DMS153 treated with DMSO at 0.1 percent for 48 hours (cell line): Measurements from ENCODE around the gene RNASE7.
"Not testable (repeated sequence)": the region's sequence is repeated elsewhere in the genome, so short reads cannot be mapped to it uniquely, and the experiment has no call there.

Experiments
- DNase-seq: peaks from one replicate; lab custom pipeline; 2025; ENCODE audit not compliant: unreplicated experiment; lab: John Stamatoyannopoulos, UW

The RNASE7 gene

GRCh38 chr14:21023174-21023573, 19.0 kb upstream of the RNASE7 start:
- no peak for DNase-seq

- DNase-seq: no peak
Observed at GRCh38 chr14:21023817-21024584, 18.2 kb upstream of the RNASE7 start.

- DNase-seq: no peak
Observed at GRCh38 chr14:21024585-21025370, 17.4 kb upstream of the RNASE7 start, which contains the start of gene NDRG2. NDRG2 (minus strand) TSS chr14:21025061; CDS start chr14:21023315, 1,746 bp downstream.

GRCh38 chr14:21025371-21026273, 16.5 kb upstream of the RNASE7 start:
- DNase-seq: no peak

GRCh38 chr14:21026274-21026987, 15.7 kb upstream of the RNASE7 start:
- no peak for DNase-seq

- DNase-seq: no peak
Observed at GRCh38 chr14:21026988-21027315, 15.2 kb upstream of the RNASE7 start.

- no peak for DNase-seq
Observed at GRCh38 chr14:21029917-21030316, 12.2 kb upstream of the RNASE7 start, which contains the start of gene TPPP2. TPPP2 (plus strand) TSS chr14:21030217; CDS start chr14:21030582, 365 bp downstream.

GRCh38 chr14:21030531-21030930, 11.6 kb upstream of the RNASE7 start:
- DNase-seq: no peak

GRCh38 chr14:21032326-21033132, 9.6 kb upstream of the RNASE7 start:
- DNase-seq: no peak

- no peak for DNase-seq
Observed at GRCh38 chr14:21033133-21033698, 8.9 kb upstream of the RNASE7 start.

- DNase-seq: no peak
Observed at GRCh38 chr14:21034707-21035106, 7.5 kb upstream of the RNASE7 start, which contains the start of gene RNASE13. RNASE13 (minus strand) TSS chr14:21034807; CDS start chr14:21034288, 519 bp downstream.

GRCh38 chr14:21036751-21037150, 5.4 kb upstream of the RNASE7 start:
- no peak for DNase-seq

- DNase-seq: no peak
Observed at GRCh38 chr14:21037156-21037555, 5.0 kb upstream of the RNASE7 start.

- peak; percentile 1 for DNase-seq
Observed at GRCh38 chr14:21038441-21039422, 3.4 kb upstream of the RNASE7 start.

- DNase-seq: peak; percentile 15
Observed at GRCh38 chr14:21039585-21040369, 2.4 kb upstream of the RNASE7 start.

GRCh38 chr14:21040370-21040925, 1.7 kb upstream of the RNASE7 start:
- no peak for DNase-seq

- DNase-seq: not testable (repeated sequence)
Observed at GRCh38 chr14:21040941-21041340, 1.2 kb upstream of the RNASE7 start.
